GM18861 (cell line): Measurements from ENCODE around the gene PCMT1.
"Not testable (repeated sequence)": the region's sequence is repeated elsewhere in the genome, so short reads cannot be mapped to it uniquely, and the experiment has no call there.

ENCODE experiments used
- ATAC-seq: cut with Tn5 transposase; IDR thresholded peaks from one replicate; pipeline ENCODE4 v1.9.1; 2021; ENCODE audit not compliant: unreplicated experiment

The PCMT1 gene

GRCh38 chr6:149749594-149750135 lies at the start of gene PCMT1:
Gene PCMT1, plus strand, starts transcription at chr6:149749741. Its CDS starts 161 bp downstream, at chr6:149749902.
- peak; percentile 86 for ATAC-seq

- ATAC-seq, result no peak
These were observed 47.8 kb upstream of the PCMT1 start for GRCh38 chr6:149701714-149702113.

GRCh38 chr6:149711711-149712110 lies 37.8 kb upstream of the PCMT1 start:
- no peak for ATAC-seq

- ATAC-seq, result no peak
These were observed 35.1 kb upstream of the PCMT1 start for GRCh38 chr6:149714442-149714841.

- ATAC-seq, result no peak
These were observed 33.2 kb upstream of the PCMT1 start for GRCh38 chr6:149716181-149716963.

- no peak for ATAC-seq
These were observed 32.3 kb upstream of the PCMT1 start for GRCh38 chr6:149717255-149717587.

- peak; percentile 70 for ATAC-seq
These were observed 31.7 kb upstream of the PCMT1 start, which contains the start of gene LATS1 for GRCh38 chr6:149717588-149718458. Gene LATS1, minus strand, starts transcription at chr6:149718101. Its CDS starts 15,975 bp downstream, at chr6:149702126.

GRCh38 chr6:149719531-149719930 lies 30.0 kb upstream of the PCMT1 start:
- no peak for ATAC-seq

- no peak for ATAC-seq
These were observed 26.3 kb upstream of the PCMT1 start for GRCh38 chr6:149723262-149723661.

GRCh38 chr6:149723771-149724417 lies 25.6 kb upstream of the PCMT1 start:
- no peak for ATAC-seq

- no peak for ATAC-seq
These were observed 23.8 kb upstream of the PCMT1 start for GRCh38 chr6:149725785-149726184.

- no peak for ATAC-seq
These were observed 21.6 kb upstream of the PCMT1 start for GRCh38 chr6:149727793-149728498.

- no peak for ATAC-seq
These were observed 20.9 kb upstream of the PCMT1 start for GRCh38 chr6:149728499-149729234.

- no peak for ATAC-seq
These were observed 19.7 kb upstream of the PCMT1 start for GRCh38 chr6:149729824-149730223.

- no peak for ATAC-seq
These were observed 16.3 kb upstream of the PCMT1 start for GRCh38 chr6:149733089-149733720.

GRCh38 chr6:149734915-149735314 lies 14.6 kb upstream of the PCMT1 start:
- no peak for ATAC-seq

GRCh38 chr6:149745252-149745651 lies 4.3 kb upstream of the PCMT1 start:
- ATAC-seq, result not testable (repeated sequence)

- peak; percentile 50 for ATAC-seq
These were observed 3.2 kb upstream of the PCMT1 start, which contains the start of gene NUP43 for GRCh38 chr6:149746147-149746946. Gene NUP43, minus strand, starts transcription at chr6:149746529. Its CDS starts 34 bp downstream, at chr6:149746495.
